HK-2 (cell line): ENCODE results near the gene BPIFB1.

Source experiments
- DNase-seq: peaks from one replicate; pipeline ENCODE4 v3.0.0-alpha.2; 2018; ENCODE audit not compliant: unreplicated experiment

Gene BPIFB1

DNA sequence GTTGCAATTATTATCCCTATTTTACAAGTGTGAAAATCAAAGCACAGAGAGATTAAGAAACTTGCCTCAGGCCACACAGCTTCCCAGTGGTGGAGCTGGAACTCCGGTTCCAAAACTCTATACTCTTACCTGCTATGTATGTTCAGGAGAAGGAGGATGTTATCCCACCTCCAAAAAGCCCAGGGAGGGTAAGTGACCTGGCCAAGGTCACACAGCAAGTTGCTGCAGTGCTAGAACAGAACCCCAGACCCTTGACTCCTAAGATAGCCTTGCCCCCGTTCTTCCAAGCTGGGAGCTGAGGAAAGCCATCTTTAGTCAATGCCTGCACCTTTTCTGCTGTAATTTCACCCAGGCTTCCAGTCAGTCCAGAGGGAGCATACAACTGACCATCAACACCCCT lies 42.3 kb downstream of the BPIFB1 start:
- no peak for DNase-seq

DNA sequence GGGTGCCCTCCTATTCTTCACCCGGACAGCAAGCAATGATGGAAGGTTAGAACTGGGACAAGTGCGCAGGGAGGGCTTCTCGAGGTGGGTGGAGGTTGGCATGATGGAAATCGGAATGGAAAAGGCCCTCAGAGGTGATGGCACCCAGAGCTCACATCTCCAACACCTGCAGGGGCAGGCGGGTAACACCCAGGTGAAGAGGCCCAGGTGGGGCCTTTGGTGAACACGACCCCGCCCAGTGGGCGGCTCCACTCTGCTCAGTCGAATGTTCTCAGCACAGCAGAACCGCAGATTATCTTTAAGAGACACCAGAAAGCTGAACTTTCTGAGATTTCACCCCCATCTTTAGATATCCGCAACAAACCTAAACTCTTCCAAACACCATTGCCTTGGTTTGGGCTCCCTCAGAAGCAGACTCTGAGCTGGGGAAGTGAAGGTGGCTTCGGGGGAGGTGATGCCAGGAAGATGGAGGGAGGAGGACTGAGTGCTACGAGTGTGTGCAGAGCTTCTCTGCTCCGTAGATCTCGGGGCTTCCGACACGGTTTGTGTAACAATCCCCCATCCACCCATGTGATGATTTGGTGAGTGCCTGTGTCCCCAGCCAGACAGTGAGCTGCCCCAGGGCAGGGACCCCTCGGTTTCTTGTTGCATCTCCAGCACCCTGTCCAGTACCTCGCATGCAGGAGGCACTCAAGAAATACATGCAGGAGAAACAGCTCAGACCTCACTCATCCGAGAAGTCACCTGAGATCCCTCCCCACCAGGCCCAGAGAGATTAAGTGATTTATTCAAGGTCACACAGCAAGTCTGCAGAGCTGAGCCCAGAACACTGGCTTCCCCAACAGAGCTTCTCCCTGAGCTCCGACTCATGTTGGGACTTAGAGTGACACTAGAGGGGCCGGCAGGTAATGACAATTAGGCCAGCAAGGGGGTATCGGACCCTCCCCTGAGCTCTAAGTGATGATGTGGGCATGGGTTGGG lies 45.4 kb downstream of the BPIFB1 start:
- no peak for DNase-seq

DNA sequence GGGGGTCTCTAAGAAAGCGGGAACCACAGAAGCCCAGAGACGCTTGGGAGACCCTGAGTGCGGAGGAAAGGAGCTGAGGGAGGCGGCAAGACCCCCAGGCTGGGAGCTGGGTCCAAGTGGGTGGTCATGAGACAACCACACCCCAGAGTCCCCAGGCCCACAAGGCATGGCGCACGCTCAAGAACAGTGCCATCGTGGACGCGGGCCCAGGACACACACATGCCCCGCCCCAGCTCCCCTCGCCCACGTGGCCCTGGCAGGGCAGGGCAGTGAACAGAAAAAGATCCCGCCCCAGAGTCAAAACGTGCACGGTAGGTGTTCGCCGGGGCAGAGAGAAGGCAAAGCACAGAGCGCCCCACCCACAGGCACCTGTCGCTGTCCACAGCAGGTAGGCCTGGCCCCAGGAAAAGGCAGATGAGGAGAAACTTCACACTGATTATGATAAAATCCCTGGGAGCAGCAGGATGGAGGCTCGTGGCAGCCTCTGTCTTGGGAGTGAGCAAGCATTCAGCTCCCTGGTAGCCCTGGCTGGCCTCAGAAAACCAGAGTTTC lies 50.0 kb downstream of the BPIFB1 start:
- no peak for DNase-seq

DNA sequence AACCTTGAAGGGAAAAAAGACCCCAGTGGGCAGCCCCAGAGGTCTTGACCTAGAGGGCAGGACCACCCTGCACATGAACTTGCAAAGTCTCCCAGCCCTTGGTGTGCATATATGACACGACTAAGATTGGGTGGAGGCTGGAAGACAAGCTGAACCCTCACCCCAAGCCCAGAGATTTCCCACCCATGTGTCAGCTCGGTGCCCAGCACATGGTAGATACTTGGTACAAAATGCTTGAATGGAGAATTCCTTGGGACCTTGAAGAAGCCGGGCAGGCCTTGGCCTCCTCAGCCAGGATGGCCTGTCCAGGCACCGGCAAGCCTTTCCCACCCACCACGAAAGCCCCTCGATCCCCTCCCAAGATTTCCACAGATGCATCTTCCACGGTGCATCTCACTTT lies 50.6 kb downstream of the BPIFB1 start:
- no peak for DNase-seq

DNA sequence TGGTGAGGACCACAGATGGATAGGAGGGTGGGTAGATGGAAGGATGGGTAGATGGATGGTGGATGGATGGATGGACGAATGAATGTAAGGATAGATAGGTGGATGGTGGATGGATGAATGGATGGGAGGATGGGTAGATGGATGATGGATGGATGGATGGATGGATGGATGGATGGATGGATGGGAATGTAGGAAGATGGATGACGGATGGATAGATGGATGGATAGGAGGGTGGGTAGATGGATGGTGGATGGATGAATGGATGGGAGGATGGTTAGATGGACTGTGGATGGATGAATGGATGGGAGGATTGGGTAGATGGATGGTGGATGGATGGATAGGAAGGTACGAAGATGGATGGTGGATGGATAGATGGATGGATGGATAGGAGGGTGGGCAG lies 51.1 kb downstream of the BPIFB1 start:
- DNase-seq = no peak

DNA sequence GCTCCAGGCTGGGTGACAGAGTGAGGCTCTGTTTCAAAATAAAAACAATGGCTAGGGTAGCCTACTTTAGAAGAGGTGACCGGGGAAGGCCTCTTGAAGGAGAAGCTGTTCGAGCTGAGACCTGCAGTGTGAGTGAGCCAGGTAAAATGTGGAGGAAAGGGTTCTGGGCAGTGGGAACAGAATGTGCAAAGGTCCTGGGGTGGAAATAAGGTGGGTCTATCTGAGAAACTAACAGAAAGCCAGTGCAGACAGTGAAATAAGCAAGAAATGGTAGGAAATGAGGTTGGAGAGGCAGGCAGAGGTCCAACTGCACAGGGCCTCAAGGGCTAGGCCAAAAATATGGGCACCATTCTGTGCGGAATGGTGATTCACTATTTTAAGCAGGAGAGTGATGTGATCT lies 53.4 kb downstream of the BPIFB1 start:
- no peak for DNase-seq

DNA sequence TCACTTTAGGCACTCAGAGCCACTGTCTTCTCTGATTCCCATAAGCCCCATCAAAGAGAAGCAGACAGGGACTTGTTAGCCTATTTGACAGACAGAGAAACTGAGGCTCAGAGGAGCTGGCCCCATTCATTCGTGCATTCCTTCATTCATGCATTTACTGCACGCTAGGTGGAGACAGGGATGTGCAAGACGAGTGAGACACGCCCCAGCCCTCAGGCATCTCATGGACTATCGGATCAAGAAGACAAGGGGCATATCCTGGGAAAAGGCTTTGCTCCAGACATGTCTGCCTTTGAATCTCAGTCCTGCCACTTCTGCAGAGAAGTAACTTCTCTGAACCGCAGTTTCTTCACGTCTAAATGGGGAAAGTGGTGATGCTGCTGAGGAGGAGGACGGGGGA lies 54.1 kb downstream of the BPIFB1 start:
- no peak for DNase-seq

DNA sequence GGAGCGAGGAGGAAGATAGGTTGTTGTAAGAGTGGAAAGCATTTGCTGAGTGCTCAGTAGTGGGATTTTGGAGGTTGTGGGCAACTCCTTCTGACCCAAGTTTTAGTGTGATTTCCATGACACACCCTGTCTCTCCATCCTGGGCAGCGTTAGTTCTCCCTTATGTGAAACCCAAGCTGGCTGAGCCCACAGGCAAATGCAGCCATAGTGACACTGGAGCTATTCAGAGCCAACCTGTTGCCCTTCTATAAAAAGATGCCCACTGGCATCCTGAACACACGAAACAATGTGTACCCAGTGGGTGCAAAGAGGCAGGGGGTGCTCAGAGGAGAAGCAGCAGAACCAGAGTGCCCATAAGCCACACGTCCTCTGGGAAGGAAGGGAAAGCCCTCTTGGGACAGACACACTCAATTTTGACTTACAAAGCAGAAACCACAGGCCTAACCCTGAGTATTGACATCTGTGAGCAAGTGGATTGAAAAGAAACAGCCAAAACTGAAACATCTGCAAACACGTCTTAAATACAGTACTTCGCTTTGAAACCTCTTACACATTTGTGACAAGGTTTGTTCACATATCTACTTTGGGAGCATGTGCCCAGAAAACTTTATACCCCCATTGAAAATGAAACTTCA lies 54.6 kb downstream of the BPIFB1 start:
- no peak for DNase-seq

DNA sequence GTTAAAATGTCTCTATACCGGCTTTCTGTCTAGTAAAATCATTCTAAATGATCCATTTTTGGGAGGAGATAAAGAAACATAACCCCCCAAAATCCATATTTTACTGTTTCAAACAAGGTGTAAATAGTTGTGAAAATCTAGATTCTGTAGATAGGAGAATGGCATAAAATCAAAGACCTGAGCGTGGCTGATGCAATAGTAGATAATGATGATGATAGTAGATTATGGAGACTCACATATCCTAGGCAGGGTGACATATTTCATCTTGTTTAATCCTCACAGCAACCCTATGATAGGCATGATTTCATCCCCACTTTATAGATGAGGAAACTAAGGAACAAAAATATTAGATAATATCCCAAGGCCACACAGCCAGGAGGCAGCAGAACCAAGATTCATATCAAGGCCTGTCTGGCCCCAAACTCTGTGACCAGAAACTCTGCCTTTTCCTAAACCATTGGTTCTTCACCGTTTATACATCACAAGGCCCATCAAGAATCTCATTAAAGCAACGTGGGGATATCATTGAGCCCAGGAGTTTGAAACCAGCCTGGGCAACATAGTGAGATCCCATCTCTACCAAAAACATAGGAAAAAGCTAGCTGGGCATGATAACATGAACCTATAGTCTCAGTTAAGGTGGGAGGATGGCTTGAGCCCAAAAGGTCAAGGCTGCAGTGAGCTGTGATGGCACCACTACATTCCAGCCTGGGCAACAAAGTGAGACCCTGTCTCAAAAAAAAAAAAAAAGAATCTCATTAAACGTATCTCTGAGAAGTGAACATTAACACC lies 55.6 kb downstream of the BPIFB1 start:
- DNase-seq = no peak

DNA sequence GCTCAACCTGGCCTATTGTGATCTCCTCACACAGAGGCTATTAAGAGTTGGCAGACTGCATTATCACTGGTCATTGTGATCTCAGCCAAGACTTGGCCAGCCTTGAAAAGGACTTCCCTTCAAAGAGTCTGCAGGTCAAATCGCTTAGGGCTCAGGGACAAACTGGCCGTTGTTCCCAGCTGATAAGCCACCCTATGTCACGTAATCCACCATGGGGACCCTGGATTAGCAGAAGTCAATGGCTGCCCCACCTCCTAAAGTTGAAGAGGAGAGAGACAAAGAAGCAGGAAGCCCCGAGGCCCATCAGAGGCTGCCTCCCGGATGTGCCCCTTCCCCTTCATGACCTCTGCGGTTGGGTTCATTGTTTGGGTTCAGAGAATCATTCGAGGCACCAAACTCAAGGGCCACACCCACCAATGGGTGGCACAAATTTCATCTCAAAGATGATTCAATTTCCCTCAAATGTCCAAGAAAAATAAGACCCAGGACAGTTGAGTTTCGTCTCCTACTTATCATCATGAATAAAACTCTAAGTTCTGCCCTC lies 56.6 kb downstream of the BPIFB1 start:
- no peak for DNase-seq

DNA sequence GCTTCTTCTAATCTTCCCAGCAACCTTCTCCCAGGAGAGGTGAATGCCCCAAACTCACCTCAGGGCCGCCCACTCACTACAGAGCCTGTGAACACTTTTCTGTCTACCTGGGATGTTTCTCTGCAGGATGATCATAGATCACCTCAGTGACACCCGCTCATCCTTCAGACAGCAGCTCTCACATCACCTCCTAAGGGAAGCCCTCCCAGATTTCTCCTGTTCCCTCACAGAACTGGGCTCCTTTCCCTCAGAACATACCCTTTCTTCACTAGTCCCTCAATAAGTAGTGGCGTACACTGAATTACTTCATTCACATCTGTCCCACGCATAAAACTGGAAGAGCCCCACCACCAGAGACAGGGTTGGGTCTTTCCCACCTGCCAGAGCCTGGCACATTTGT lies 60.5 kb downstream of the BPIFB1 start:
- DNase-seq = no peak

DNA sequence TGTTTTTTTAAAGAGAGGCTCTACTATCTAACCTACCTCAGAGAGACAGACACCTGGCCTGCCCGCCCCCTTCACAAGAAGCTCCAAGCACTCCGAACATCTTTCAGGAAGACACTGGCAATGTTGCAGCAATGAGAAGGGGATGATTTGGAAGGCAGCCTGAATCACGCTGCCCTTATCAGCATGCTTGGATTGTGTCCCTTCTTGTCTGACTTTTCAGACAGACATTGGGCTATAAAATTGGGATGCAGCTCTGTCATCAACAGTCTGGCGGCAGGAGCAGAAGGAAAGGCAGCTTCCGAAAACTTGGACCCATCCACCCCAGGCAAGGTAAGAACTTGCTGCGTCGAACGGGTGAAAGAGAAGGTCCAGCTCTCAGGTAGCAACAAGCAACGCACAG lies 62.3 kb downstream of the BPIFB1 start:
- DNase-seq = no peak

DNA sequence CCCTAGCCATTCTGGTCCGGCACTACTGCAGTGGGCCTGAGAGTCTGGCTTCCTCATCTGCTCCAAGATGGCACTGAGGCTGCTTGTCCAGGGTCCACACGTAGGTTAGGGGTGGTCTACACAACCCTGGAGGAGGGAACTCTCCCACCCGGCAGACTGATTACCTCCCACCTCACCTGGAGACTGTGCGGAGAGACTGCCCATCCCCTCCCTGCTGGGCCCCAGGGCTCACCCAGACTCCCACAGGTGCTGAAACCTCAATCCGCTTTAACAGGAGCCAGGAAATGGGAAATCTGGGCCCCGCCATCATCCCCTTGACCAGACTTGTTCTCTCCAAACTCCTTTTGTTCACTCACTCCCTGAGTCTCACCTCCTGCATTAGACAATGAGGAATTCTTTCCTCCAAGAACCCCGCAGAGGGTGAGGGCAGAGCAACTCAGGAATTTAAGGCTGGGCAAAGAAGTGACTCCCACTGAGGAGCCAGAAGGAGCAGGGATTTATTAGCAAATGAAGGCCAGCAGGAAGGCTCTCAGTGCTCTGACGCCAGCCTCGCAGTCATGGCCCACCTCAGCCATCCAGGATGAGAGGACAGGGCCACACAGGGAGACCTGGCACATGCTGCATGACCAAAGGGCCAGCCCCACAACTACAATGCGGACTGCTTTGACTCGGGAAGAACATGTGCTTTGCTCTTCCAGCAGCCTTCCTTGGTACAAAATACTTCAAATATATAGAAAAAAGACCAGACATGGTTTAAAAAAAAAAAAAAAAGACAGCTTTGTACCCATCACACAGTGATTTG lies 65.3 kb downstream of the BPIFB1 start:
- DNase-seq = no peak

DNA sequence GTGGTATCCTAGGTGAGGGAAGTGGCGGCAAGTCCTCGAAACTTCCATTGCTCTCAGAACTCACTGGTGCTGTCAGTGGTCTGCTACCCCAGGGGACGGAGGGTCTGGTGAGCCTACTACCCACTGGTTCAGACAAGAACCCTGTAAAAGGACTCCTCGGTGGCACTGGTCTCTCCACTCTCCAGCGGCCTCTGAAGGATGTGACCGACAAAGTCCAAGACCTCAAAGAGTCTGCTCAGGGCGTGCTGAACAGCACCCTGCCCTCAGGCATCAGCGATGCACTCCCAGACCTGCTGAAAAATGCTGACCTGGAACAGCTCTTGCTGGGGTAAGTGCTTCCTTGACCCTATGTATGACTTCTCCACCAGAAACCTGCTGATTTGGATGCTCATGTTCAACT lies 66.5 kb downstream of the BPIFB1 start:
- DNase-seq = no peak

DNA sequence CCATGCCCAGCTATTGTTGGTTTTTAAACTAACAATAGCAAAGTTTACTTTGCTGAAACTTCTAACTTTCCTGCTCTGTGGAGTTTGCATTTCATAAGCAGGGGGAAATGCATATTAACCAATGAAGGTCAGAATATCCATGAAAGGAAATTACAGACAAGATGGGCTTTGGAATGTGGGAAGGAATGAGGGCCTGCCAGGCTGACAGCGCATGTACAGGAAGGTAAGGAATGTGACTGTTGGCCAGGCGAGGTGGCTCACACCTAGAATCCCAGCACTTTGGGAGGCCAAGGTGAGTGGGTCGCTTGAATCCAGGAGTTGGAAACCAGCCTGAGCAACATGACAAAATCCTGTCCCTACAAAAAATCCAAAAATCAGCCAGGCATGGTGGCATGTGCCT lies 68.7 kb downstream of the BPIFB1 start:
- no peak for DNase-seq

DNA sequence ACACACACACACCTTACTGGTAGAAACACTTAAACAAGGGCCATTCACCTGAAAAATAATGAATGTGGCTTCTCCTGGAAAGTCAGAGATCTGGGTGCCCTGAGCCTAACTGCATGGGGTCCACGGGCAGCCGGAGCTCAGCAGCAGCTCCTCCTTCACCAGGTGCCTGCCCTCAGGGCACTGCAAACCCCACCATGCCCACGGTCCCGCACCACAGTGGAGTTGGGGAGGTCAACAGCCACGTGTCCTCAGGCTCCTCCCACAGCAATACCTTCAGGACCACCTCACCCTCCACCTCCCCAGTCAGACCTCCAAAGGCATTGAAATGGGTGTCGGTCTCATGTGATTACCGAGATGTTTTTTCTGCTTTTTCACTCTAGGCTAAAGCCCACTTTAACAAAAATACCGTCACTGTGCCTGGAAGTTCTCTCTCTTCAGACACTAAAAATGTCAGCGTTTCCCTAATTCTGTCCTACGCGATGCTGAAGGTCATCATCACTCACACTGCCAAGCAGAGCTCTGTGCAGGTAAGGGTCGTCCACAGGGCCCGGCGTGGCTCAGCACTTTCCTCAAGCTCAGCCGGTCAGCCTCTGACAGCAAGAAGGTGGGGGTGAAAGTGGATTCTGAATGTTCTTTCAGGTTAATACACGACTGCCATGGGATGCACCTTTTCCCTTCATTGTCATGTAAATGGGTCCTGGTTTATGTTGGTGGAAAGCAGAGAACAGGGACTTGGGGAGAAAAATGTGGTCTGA lies 69.4 kb downstream of the BPIFB1 start:
- DNase-seq = no peak

DNA sequence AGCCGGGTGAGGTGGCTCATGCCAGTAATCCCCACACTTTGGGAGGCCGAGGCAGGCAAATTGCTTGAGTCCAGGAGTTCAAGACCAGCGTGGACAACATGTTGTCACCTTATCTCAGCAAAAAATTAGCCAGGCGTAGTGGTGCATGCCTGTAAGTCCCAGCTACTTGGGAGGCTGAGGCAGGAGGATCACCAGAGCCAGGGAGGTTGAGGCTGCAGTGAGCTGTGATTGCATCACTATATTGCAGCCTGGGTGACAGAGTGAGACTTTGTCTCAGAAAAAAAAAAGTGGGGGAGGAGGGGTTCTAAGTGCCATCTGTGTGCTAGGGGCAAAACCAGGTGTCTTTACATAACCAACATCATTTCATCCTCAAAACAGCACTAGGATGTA lies 70.0 kb downstream of the BPIFB1 start:
- DNase-seq = no peak
